Measurements from ENCODE around the gene RFX8. TPM values are rescaled to one million over a fixed set of nuclear protein-coding genes. Genes with fewer than 3 reads are reported as not detected.

RFX8 gene
- total RNA-seq (1 to 10 TPM in 1 of 2 donors, under 1 TPM in 1; 0.96 to 1.0 TPM), polyA plus RNA-seq (1 to 10 TPM in 1 of 2 donors, not detected in 1; 2.1 TPM)
- long read RNA-seq, donor 1: 0 reads
- long read RNA-seq, donor 2: 0 reads

GRCh38 chr2:101474731-101475384, at the start of gene RFX8:
Gene RFX8, minus strand, starts transcription at chr2:101475112. Its CDS starts 8,264 bp downstream, at chr2:101466848.
- H3K27ac ChIP-seq (ENCODE audit: low read depth in 1 of 2, low read length in 2 of 2): peak within 1 kb of the TSS in 1 of 2 donors; percentile 26
- H3K36me3 ChIP-seq (ENCODE audit: control insufficient read depth in 1 of 2, insufficient read depth in 2 of 2, low read length in 1 of 2): no peaks in the 10 kb centered on the region
- peak within 1 kb of the TSS; percentile 8 to 92 for H3K4me3 ChIP-seq (ENCODE audit: low read length in 2 of 2)
- no peaks in the 10 kb centered on the region for H3K27me3 ChIP-seq (ENCODE audit: control insufficient read depth in 1 of 2, insufficient read depth in 2 of 2, low read length in 1 of 2)
- ATAC-seq (ENCODE audit: low FRiP score) (peak; percentile 49), DNase-seq (no peak)
- no peaks in the 10 kb centered on the region for H3K9me3 ChIP-seq (ENCODE audit: control insufficient read depth, low read length)
- H3K4me1 ChIP-seq (ENCODE audit: control insufficient read depth in 1 of 2, insufficient read depth in 2 of 2, low read length in 2 of 2): no peaks in the 10 kb centered on the region
- 57 to 65% methylated on average over 20 of the region's 20 CpGs for WGBS, 2 donors
- intact Hi-C loops (cut with DNase I): no loop called here

- intact Hi-C loops (cut with DNase I): no loop called here
- no peak overlapping the region for H3K27ac ChIP-seq (ENCODE audit: low read depth in 1 of 2, low read length in 2 of 2)
- ATAC-seq (ENCODE audit: low FRiP score): no peak
These were observed 46.6 kb upstream of the RFX8 start for GRCh38 chr2:101521487-101521886.

GRCh38 chr2:101520246-101520645, 45.3 kb upstream of the RFX8 start:
- H3K9me3 ChIP-seq (ENCODE audit: control insufficient read depth, low read length): no peaks in the 10 kb centered on the region
- no peak for DNase-seq
- WGBS, 2 donors: 57 to 62% methylated on average over 3 of the region's 3 CpGs
- H3K4me1 ChIP-seq (ENCODE audit: control insufficient read depth in 1 of 2, insufficient read depth in 2 of 2, low read length in 2 of 2): no peaks in the 10 kb centered on the region
- H3K27ac ChIP-seq (ENCODE audit: low read depth in 1 of 2, low read length in 2 of 2): no peak overlapping the region
- H3K4me3 ChIP-seq (ENCODE audit: low read length in 2 of 2): no peak overlapping the region
- ATAC-seq (ENCODE audit: low FRiP score): no peak
- H3K36me3 ChIP-seq (ENCODE audit: control insufficient read depth in 1 of 2, insufficient read depth in 2 of 2, low read length in 1 of 2): no peaks in the 10 kb centered on the region
- intact Hi-C loops (cut with DNase I): no loop called here
- H3K27me3 ChIP-seq (ENCODE audit: control insufficient read depth in 1 of 2, insufficient read depth in 2 of 2, low read length in 1 of 2): no peaks in the 10 kb centered on the region

More at GRCh38 chr2:101521487-101521886, 46.6 kb upstream of the RFX8 start:
- H3K36me3 ChIP-seq (ENCODE audit: control insufficient read depth in 1 of 2, insufficient read depth in 2 of 2, low read length in 1 of 2): no peaks in the 10 kb centered on the region
- no peak for DNase-seq
- no peaks in the 10 kb centered on the region for H3K4me1 ChIP-seq (ENCODE audit: control insufficient read depth in 1 of 2, insufficient read depth in 2 of 2, low read length in 2 of 2)
- no peaks in the 10 kb centered on the region for H3K27me3 ChIP-seq (ENCODE audit: control insufficient read depth in 1 of 2, insufficient read depth in 2 of 2, low read length in 1 of 2)
- H3K9me3 ChIP-seq (ENCODE audit: control insufficient read depth, low read length): no peaks in the 10 kb centered on the region
- H3K4me3 ChIP-seq (ENCODE audit: low read length in 2 of 2): no peak overlapping the region
- WGBS, 2 donors: 49 to 56% methylated on average over 8 of the region's 8 CpGs

- no peak overlapping the region for H3K4me3 ChIP-seq (ENCODE audit: low read length in 2 of 2)
- H3K27ac ChIP-seq (ENCODE audit: low read depth in 1 of 2, low read length in 2 of 2): no peak overlapping the region
- DNase-seq (no peak), ATAC-seq (ENCODE audit: low FRiP score) (no peak)
- WGBS, 2 donors: 27 to 32% methylated on average over 15 to 16 of the region's 16 CpGs
- H3K9me3 ChIP-seq (ENCODE audit: control insufficient read depth, low read length): no peaks in the 10 kb centered on the region
- H3K4me1 ChIP-seq (ENCODE audit: control insufficient read depth in 1 of 2, insufficient read depth in 2 of 2, low read length in 2 of 2): no peaks in the 10 kb centered on the region
- H3K36me3 ChIP-seq (ENCODE audit: control insufficient read depth in 1 of 2, insufficient read depth in 2 of 2, low read length in 1 of 2): no peaks in the 10 kb centered on the region
- H3K27me3 ChIP-seq (ENCODE audit: control insufficient read depth in 1 of 2, insufficient read depth in 2 of 2, low read length in 1 of 2): no peaks in the 10 kb centered on the region
- intact Hi-C loops (cut with DNase I): loop anchor here (2.0 to 5.0 kb wide), 3 partner anchors 102 to 313 kb away; no protein-coding TSS in a partner anchor
These were observed 43.9 kb upstream of the RFX8 start for GRCh38 chr2:101518578-101519492.

GRCh38 chr2:101517758-101518271, 42.9 kb upstream of the RFX8 start:
- DNase-seq: no peak
- no peak overlapping the region for H3K4me3 ChIP-seq (ENCODE audit: low read length in 2 of 2)
- H3K27me3 ChIP-seq (ENCODE audit: control insufficient read depth in 1 of 2, insufficient read depth in 2 of 2, low read length in 1 of 2): no peaks in the 10 kb centered on the region
- no peaks in the 10 kb centered on the region for H3K36me3 ChIP-seq (ENCODE audit: control insufficient read depth in 1 of 2, insufficient read depth in 2 of 2, low read length in 1 of 2)
- H3K4me1 ChIP-seq (ENCODE audit: control insufficient read depth in 1 of 2, insufficient read depth in 2 of 2, low read length in 2 of 2): no peaks in the 10 kb centered on the region
- no peak for ATAC-seq (ENCODE audit: low FRiP score)
- no peak overlapping the region for H3K27ac ChIP-seq (ENCODE audit: low read depth in 1 of 2, low read length in 2 of 2)
- H3K9me3 ChIP-seq (ENCODE audit: control insufficient read depth, low read length): no peaks in the 10 kb centered on the region
- intact Hi-C loops (cut with DNase I): loop anchor here (2.0 to 5.0 kb wide), 3 partner anchors 101 to 314 kb away; no protein-coding TSS in a partner anchor

- Histone ChIP-seq H3K4me1 (ENCODE audit: control insufficient read depth in 1 of 2, insufficient read depth in 2 of 2, low read length in 2 of 2) (no peaks in the 10 kb centered on the region), H3K4me3 (ENCODE audit: low read length in 2 of 2) (no peak overlapping the region), H3K27ac (ENCODE audit: low read depth in 1 of 2, low read length in 2 of 2) (no peak overlapping the region), H3K9me3 (ENCODE audit: control insufficient read depth, low read length) (no peaks in the 10 kb centered on the region), H3K36me3 (ENCODE audit: control insufficient read depth in 1 of 2, insufficient read depth in 2 of 2, low read length in 1 of 2) (no peaks in the 10 kb centered on the region), H3K27me3 (ENCODE audit: control insufficient read depth in 1 of 2, insufficient read depth in 2 of 2, low read length in 1 of 2) (no peaks in the 10 kb centered on the region)
- ATAC-seq (ENCODE audit: low FRiP score) (peak; percentile 27), DNase-seq (peak in 1 of 2 donors; percentile 60)
- 49 to 50% methylated on average over 8 of the region's 8 CpGs for WGBS, 2 donors
- intact Hi-C loops (cut with DNase I): loop anchor here (5.0 kb wide), 2 partner anchors 100 to 315 kb away; no protein-coding TSS in a partner anchor
These were observed 42.1 kb upstream of the RFX8 start for GRCh38 chr2:101516823-101517690.

GRCh38 chr2:101516349-101516748, 41.4 kb upstream of the RFX8 start:
- intact Hi-C loops (cut with DNase I): loop anchor here (5.0 kb wide), 2 partner anchors 99 to 316 kb away; no protein-coding TSS in a partner anchor
- H3K36me3 ChIP-seq (ENCODE audit: control insufficient read depth in 1 of 2, insufficient read depth in 2 of 2, low read length in 1 of 2): no peaks in the 10 kb centered on the region
- H3K4me1 ChIP-seq (ENCODE audit: control insufficient read depth in 1 of 2, insufficient read depth in 2 of 2, low read length in 2 of 2): no peaks in the 10 kb centered on the region
- no peaks in the 10 kb centered on the region for H3K27me3 ChIP-seq (ENCODE audit: control insufficient read depth in 1 of 2, insufficient read depth in 2 of 2, low read length in 1 of 2)
- no peak for ATAC-seq (ENCODE audit: low FRiP score)
- H3K9me3 ChIP-seq (ENCODE audit: control insufficient read depth, low read length): no peaks in the 10 kb centered on the region
- no peak for DNase-seq
- H3K4me3 ChIP-seq (ENCODE audit: low read length in 2 of 2): no peak overlapping the region
- no peak overlapping the region for H3K27ac ChIP-seq (ENCODE audit: low read depth in 1 of 2, low read length in 2 of 2)
- WGBS, 2 donors: 98% methylated on average over 5 of the region's 5 CpGs

- no peak for DNase-seq
- Histone ChIP-seq H3K27ac (ENCODE audit: low read depth in 1 of 2, low read length in 2 of 2) (no peak overlapping the region), H3K27me3 (ENCODE audit: control insufficient read depth in 1 of 2, insufficient read depth in 2 of 2, low read length in 1 of 2) (no peaks in the 10 kb centered on the region), H3K4me1 (ENCODE audit: control insufficient read depth in 1 of 2, insufficient read depth in 2 of 2, low read length in 2 of 2) (no peaks in the 10 kb centered on the region), H3K4me3 (ENCODE audit: low read length in 2 of 2) (no peak overlapping the region), H3K9me3 (ENCODE audit: control insufficient read depth, low read length) (no peaks in the 10 kb centered on the region), H3K36me3 (ENCODE audit: control insufficient read depth in 1 of 2, insufficient read depth in 2 of 2, low read length in 1 of 2) (no peaks in the 10 kb centered on the region)
- WGBS, 2 donors: 0 to 3% methylated on average over 5 of the region's 5 CpGs
- ATAC-seq (ENCODE audit: low FRiP score): no peak
- intact Hi-C loops (cut with DNase I): loop anchor here (5.0 kb wide), 2 partner anchors 98 to 317 kb away; no protein-coding TSS in a partner anchor
These were observed 40.6 kb upstream of the RFX8 start for GRCh38 chr2:101515477-101515876.

Measured in aorta (tissue), 5 donors.